DMS53 treated with DMSO at 0.1 percent for 48 hours (cell line): ENCODE data around the gene CREB3.

ENCODE experiments used
- DNase-seq: peaks from one replicate; lab custom pipeline; 2025; ENCODE audit not compliant: unreplicated experiment; lab: John Stamatoyannopoulos, UW

Gene CREB3

DNA sequence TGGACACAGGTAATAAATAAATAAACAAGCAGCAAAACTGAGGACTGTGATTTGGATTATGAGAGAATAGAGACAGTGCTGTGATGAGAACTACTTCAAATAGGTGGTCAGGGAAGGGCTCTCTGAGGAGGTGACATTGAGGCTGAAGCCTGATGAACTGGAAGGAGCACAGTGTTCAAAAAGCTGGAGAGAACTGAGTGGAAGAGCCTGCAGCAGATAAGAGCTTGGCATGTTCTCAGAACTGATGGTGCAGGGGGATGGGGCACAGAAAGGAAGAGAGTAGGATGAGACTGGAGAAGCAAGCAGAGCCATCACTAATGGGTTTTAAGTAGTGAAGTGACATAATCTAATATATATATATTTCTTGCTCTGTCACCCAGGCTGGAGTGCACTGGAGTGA, 31.5 kb upstream of the CREB3 start:
- no peak for DNase-seq

DNA sequence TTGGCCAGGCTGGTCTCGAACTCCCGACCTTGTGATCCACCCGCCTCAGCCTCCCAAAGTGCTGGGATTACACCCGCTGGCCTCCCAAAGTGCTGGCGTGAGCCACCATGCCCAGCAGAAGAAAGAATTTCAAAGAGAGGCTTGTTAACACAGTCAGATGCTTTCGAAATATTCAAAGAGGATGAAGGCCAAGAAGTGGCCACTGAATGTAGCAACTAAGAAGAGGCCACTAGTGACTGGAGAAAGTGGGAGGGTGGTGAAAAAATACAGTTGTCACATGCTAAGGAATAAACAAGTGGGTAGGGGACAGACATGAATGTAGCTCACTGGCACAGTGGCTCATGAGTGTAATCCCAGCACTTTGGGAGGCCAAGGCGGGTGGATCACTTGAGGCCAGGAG, 29.8 kb upstream of the CREB3 start:
- no peak for DNase-seq

DNA sequence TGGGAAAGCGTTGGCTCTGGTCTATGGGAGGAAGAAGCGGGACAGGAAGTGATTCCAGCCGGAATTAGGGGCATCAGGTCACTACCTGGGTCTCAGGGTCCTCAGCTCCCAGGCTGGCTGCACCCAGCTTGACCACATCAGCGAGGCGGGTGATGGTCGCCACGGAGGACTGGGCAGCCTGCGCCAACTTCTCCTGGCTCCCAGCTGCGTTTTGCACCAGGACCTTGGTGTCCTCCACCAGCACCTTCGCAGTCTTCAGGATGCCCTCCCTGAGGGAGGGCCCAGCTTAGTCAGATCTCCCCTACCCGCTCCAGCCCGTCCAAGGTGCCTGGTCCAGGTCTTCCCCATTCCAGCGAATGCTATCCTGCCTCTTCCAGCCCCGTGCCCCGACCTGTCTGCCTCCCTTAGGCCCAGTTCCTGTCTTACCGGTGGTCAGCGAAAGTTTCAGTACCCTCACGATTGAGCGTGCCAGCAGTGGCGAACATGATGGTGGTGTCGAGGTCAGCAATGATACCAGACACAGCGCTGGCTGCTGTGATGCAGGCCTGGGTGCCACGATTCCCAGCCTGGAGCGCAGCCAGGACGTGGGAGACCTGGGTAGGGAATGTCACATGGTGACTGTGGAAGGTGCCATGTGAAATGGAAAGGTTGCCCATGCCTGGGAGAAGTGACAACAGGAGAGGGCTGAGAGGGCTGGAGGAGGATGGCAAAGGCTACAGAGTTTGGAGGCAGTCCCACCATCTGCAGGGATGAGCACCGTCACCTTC, 28.4 kb upstream of the CREB3 start:
- DNase-seq, result no peak

DNA sequence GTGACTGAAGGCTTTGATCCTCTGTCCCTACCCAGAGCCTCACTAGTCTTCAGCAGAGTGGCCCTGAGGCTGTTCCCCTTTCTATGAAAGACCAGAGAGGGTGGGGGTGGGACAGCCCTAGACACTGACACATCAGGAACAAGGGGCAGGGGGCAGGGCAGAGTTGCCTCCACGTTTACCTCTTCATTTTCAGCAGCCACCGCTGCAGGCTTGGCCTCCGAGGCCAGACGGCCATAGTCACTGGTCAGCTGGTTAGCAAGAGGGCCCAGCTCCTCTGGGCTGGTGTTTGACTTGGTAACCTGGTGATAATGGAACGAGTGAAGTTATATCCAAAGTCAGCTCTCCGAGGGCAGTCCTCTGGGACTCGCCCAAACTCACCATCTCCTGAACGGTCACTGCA, 27.1 kb upstream of the CREB3 start:
- no peak for DNase-seq

DNA sequence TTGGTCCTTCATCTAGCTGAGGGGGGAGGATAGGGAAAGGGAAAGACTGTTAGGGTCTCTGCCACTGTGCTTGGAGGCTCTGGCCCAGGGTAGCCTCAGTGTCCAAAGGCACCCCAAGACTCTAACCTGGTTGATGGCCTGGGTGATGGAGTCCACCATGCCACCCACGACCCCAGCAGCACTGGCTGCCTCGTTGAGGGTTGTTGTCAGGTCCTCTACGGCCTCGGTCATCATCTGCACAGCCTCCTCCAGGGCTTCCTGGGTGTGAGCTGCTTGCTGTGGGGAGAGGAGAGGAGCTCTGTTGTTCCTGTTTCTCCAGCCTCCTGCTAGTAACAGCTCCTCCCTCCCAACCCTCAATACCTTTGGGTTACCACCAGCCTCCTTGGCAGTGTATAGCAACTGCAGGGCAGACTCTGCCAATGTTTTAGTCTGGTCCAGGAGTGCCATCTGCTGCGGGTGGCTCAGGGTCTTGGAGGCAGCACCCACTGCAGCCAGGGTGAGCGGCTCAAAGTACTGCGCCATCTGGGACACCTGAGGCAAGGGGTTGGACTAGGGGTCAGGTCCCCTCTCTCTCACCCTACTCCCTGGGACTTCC, 26.5 kb upstream of the CREB3 start:
- no peak for DNase-seq

DNA sequence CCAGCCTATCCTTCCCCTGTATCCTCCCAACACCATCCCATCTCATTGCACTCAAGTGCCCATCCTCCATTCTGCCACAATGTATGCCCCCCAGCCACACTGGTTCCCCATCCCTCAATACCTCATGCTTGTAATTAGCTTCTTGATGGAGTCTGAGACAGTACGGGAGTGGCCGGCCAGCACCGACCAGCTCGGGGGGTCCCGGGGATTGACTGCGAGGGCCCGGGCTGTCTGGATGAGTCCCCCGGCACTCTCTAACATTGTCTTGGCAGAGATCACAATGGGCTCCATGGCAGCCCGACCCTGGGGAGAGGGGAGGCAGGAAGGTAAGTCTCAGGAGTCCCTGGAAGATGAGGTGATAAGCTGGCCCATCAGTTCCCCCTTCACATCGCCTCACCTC, 25.5 kb upstream of the CREB3 start:
- DNase-seq, result no peak

DNA sequence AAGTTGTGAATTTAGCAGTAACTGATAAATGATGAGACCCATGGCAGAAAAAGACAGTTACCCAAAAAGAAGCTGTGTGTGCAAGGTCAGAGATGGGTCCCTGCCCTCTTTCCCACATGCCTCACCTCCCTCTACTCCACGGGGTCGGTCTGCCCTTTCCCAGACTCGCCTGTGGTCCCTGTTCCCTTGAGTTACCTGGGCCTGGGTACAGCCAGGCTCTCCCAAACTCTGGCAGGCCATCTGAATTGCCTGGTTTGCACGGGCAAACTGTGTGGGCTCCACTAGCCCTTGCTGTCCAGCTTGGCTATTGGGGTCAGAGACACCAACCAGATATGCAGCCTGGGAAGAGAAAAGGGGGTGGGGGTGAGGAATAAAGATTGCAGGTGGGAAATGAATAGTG, 24.3 kb upstream of the CREB3 start:
- no peak for DNase-seq

DNA sequence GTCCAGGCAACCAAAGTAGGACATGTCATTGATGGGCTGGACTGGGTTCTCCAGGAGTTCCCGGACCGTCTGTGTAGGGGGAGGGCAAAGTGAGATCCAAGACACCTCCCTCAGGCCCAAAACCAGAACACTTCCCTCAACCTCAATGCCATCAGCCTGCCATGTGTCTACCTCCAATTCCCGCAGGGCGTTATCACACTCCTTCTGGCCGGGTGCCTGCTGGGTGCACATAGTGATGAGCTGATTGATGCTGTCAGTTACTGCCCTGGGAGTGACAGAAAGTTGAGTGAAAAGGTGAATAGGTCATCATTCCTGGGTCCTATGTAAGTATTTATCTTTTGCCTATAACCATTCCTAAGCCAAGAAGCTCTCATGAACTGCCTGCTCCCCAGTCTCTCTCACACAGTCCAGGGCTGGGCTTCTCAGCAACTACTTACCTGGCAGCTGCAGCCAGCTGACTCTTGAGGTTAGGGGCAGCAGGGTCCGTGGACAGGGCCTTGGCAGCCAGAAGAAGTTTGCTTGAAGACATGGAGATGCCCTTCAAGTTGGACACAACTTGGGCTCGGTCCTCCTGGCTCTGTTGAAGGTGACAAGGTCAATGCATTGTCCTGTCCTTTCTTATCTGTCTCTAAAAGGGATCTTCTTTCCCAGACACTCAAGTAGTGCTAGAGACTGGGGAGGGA, 21.5 kb upstream of the CREB3 start:
- DNase-seq, result no peak

DNA sequence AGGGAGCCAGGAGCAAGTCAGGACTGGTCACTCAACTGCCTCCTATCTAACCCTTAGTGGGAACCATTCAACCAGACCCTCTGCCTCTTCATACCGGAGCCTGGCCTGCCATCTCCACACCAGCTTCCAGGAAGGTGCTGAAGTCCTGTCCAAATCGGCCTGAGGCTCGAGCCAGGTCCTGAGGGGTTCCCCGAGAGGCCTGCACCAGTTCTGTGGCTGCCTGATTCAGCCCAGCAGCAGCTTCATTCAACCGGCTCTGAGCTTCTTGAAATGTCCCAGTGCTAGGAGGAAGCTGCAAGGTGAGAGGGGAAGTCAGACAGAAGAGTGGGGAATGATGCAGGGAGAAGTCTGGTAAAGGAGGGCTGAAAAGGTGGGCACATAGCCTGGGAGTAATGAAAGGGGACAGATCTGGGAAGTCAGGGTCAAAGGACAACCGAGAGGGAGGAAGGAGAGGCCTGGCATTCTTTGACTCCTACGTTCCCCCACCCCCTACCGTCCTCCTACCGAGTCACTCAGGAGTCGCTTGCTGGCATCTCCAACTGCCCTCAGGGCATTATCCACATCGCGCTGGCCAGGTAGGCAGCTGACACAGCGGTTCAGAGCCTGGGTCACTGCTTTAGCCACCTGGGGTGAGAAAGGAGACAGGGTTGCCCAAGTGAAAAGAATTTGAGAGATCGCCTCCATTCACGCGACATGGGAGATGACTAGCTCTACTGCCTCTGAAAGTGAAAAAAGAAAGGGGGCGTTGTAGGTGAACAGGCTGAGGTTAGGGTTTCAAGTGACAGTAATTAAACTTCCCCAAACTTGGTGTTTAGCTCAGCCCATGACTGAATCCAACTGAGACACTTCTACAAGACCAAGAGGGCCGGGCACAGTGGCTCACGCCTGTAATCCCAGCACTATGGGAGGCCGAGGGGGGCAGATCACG, 20.7 kb upstream of the CREB3 start:
- no peak for DNase-seq

DNA sequence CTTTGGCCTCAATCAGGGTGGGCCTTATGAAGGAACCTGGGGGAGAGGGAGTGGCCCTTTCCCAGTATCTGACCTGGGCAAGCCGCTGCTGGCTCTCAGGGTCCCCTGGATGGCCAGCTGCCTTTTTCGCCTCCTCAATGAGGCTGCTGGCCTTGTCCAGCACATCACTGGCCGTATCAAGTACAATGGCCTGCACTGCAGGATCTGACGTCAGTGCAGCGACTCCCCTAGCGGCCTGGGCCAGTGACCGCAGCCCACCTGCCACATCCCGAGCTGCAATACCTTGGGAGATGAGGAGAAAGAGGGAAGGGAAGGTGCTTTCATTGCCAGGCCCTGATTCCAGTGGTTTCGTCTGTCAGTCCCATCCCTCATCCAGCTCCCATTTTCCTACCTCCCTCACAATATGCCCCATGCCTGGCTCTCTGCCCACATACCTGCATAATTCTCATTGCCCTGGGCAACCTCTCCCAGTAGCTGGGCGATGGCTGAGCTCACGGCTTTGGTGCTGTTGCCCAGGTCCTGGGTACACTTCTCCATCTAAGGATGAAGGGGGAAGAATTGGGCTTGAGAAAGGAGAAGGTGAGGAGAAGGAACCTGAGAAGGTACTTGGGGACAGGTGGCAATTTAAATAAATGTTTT, 19.6 kb upstream of the CREB3 start:
- no peak for DNase-seq

DNA sequence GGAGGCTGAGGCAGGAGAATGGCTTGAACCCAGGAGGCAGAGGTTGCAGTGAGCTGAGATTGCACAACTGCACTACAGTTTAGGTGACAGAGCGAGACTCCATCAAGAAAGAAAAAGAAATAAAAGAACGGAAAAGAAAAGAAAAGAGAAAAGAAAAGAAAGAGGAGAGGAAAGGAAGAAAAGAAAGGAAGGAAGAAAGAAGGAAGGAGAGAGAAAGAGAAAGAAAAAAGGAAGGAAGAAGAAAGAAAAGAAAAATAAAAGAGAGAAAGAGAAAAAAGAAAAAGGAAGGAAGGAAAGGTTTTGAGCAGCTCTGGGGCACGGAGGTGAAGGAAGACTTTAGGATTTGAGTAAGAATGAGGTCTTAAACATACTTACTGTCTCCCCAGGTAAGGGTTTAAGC, 18.9 kb upstream of the CREB3 start:
- no peak for DNase-seq

DNA sequence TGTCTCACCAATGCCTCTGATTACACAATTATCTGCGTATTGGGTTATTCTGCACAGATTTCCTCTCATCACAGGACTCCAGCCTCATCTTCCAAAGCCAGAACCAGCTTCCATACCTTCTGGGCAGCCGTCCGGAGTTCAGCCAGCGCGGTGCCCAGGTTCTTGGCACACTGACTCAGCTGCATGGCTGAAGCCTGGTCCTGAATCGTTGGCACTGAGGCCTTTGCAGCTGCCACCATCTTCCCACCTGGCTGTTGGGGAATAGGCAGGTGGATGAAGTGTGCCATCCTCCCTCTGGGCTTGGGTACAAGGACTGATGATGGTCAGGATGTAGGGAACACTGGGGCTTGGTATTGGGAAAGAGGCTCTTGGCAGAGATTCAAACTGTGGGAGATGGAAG, 18.3 kb upstream of the CREB3 start:
- DNase-seq, result no peak

DNA sequence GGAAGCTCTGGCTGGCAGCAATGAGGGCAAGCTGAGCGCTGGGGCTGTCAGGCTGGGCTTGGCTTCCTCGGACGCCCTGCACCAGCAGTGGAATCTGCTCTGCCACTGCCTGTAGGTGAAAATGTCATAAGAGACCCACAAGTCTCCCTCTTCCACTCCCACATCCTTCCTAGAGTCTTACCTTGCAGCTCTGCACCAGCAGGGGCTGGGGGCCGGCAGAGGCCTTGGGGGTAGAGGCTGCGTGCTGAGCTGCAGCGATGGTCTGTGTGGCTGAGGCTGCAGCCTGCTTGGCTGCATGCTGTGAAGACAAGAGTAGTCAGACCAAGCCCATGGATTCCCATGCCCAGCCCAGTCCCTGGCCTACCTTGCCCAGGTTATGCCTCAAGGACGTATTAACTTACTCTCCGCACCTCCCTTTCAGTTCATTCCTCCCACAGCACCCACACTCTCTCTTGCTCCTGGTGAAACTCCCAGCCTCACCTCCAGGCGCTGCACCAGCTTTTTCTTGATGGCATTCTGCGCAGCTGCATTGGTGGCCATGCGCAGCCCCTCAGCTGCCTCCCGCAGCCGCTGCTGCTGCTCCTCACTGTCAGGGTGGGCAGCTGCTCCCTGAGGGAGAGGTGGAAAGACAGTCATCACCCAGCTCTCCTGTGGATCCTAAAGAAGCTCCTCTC, 17.8 kb upstream of the CREB3 start:
- DNase-seq, result no peak

DNA sequence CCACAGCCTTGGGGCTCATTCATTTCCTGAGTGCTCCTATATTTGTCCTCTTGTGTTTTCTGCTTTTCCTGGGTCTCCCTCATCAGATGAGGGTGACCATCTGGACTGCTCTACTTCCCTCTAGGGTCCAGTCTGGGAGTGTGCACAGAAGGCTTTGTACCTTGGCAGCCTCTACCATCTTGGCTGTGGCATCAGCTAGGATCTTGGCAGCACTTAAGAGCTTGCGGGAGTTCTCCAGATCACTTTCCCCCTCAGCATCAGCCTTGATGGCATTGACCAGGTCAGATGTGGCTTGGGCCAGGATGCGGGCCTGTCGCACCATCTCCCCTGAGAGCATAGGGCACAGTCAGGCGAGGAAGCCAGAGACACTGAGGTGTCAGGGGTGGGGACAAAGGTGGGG, 16.2 kb upstream of the CREB3 start:
- DNase-seq, result no peak

DNA sequence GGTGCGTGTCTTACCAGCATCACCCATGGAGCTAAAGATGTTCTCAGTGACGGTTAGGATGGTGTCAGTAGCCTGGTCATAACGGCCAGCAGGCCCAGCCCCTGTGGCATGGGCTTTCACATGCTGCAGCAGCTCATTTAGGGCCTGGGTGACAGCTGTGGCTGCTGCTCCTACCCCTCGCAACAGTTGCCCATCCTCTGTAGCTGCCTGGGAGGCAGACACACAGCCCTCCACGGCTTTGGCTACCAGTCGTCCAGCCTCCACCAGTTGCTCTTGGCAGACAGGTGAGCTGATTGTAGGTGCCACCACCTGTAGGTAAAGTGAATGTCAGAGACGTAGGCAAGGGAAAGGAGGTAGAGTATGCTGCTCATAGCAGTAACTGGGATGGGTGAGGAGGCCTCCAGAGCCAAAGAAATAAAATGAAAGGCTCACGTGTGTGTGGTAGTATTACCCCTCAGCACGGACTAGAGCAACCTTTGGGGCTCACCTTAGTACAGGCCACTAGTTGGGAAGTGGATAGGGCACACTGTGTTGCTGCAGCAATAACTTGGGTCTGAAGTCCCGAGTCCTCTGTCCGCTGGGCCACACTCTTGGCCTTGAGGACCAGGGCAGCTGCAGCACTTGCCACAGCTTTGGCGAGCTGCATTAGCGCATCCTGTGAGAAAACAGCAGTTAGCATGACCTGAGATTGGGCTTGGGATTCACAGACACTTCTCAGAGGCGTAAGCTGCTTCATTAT, 15.2 kb upstream of the CREB3 start:
- DNase-seq, result no peak

DNA sequence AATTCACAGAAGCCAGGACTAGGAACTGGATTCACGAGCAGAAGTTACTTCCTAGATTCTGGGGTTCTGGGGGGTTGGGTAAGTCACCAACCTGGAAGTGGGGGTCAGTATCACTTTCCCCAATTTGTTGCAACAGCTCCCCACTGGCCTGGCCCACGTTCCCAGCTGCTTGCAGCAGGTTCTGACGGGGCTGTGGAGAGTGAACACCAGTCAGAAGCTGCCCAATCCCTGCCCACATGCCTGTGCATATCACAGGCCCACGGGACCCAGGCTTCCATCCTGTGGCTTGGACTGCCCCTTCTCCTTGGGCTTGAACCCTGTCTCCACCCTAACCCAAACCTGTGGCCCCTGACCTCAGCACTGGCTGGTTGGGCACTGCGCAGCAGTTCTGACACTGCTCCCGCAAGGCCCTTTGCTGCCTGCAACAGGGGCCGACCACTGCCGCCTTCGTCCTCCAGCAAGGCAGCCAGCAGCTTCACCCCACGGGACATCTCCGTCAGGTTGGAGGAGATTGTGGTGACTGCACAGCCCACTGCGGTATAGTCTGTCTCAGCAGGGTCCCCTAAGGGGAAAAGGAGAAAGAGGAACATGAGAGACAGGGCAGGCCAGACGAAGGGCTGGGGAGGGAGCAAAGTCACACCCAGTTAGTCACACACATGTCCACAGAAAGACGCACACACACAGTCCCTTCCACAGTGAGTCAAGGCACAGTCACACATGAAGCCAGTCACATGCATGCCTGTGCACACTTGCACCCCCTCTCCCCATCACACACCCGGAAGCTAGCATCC, 13.6 kb upstream of the CREB3 start:
- no peak for DNase-seq

DNA sequence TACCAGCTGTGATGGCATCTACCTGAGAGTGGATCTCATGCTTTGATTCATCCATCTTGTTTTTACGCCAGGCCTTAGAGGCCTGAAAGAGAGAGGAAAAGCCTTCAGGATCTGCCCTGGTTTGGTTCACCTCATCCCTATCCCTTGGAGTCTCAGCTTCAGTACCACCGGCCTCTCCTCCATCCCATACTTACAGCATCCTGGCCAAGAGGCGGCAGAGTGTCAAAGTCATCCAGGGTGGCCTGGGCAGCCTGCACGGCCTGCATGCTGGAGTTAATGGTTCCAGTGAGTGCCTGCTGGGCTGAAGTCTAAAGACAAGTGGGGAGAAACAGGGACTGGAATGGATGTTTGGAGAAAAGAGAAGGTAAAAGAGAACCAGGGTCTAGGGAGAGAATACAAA, 12.9 kb upstream of the CREB3 start:
- DNase-seq, result no peak

DNA sequence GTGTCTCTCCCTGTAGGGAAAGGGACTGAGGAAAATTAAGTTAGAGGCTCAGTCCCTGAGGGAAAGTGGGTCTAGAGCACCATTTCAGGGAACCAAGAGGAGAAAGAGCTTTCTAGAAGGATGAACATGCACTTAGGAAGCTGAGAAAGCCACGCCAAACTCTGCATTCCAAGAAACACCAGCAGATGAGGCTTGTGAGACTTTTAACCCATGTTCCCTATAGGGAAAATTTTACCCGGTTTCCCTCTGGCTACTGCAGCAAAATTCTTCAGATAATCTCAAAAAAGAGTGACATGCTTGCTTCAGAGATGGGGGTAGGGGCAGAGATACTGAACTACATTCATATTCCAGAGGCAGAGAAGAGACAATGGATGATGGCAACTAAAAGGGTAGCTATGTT, 9.0 kb upstream of the CREB3 start:
- no peak for DNase-seq

DNA sequence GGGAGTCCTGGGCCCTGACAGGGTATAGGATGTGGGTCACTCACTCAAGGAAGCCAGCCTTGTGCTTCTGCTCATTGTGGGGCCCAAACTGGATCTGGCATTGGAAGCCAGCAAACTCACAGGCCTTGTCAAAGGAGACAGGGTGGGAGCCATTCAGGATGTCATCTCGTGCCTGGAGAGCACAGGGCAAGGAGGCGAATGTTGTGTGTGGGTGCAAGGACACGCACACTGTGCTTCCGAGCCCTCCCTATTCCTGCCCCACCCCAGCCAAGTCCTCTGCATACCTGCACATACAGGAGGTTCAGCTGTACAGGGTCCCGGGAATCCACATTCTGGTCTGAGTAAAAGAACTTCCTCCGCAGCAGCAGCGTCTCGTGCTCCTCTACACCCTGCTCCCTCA, 8.6 kb upstream of the CREB3 start:
- DNase-seq, result no peak
